ENCODE data around the gene GUCA1A.
"Not testable (repeated sequence)": the region's sequence is repeated elsewhere in the genome, so short reads cannot be mapped to it uniquely, and the experiment has no call there.

- TF ChIP-seq, protein P1, sequence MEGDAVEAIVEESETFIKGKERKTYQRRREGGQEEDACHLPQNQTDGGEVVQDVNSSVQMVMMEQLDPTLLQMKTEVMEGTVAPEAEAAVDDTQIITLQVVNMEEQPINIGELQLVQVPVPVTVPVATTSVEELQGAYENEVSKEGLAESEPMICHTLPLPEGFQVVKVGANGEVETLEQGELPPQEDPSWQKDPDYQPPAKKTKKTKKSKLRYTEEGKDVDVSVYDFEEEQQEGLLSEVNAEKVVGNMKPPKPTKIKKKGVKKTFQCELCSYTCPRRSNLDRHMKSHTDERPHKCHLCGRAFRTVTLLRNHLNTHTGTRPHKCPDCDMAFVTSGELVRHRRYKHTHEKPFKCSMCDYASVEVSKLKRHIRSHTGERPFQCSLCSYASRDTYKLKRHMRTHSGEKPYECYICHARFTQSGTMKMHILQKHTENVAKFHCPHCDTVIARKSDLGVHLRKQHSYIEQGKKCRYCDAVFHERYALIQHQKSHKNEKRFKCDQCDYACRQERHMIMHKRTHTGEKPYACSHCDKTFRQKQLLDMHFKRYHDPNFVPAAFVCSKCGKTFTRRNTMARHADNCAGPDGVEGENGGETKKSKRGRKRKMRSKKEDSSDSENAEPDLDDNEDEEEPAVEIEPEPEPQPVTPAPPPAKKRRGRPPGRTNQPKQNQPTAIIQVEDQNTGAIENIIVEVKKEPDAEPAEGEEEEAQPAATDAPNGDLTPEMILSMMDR (conservative IDR thresholded peaks at IDR 0.05; ENCODE audit: low read length): not testable (repeated sequence)
- TF ChIP-seq EZH2phosphoT487 (IDR thresholded peaks at IDR 0.05; ENCODE audit: borderline replicate concordance): not testable (repeated sequence)
These were observed 43.3 kb downstream of the GUCA1A start for GRCh38 chr6:42216495-42216894.
